Stimulated activated CD4-positive, alpha-beta T cell treated with anti-CD3 and anti-CD28 coated beads, TNF-alpha, amount 100 ng/mL, for 1 hour (primary cell): Measurements from ENCODE around the gene LAMP1.
"Not testable (repeated sequence)": the region's sequence is repeated elsewhere in the genome, so short reads cannot be mapped to it uniquely, and the experiment has no call there.

Source experiments
- DNase-seq, 3 donors: peaks; one replicate each; pipeline ENCODE4 v3.0.0-alpha.2; 2020; ENCODE audit warnings: low read depth in 3 of 3, low spot score in 1 of 3

The LAMP1 gene

GRCh38 chr13:113354831-113355610, 58.0 kb downstream of the LAMP1 start:
- DNase-seq: no peak

- DNase-seq: no peak
Measured at GRCh38 chr13:113355621-113356020, 58.6 kb downstream of the LAMP1 start.

GRCh38 chr13:113356596-113356995, 59.6 kb downstream of the LAMP1 start:
- DNase-seq: no peak

- no peak for DNase-seq
Measured at GRCh38 chr13:113357529-113357928, 60.5 kb downstream of the LAMP1 start.

GRCh38 chr13:113358653-113359190, 61.7 kb downstream of the LAMP1 start:
- DNase-seq: no peak

DNA sequence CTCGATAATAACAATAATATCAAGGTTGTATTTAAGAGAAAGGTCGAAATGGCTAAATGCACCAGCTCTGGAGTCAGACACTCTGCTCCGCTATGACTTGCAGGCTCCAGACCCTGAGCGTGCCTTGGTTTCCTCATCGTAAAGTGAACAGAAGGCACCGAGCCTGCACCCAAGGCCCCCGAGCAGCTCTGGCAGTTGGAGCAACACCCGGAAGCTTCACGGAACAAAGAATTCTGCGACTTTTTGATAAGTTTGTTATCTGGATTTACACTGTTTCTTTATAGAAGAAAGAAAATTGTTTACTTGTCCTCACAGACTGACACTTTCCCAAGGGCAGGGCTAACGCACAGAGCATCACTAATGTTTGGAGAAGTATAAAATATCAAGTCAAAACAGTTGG, 62.5 kb downstream of the LAMP1 start:
- no peak for DNase-seq

DNA sequence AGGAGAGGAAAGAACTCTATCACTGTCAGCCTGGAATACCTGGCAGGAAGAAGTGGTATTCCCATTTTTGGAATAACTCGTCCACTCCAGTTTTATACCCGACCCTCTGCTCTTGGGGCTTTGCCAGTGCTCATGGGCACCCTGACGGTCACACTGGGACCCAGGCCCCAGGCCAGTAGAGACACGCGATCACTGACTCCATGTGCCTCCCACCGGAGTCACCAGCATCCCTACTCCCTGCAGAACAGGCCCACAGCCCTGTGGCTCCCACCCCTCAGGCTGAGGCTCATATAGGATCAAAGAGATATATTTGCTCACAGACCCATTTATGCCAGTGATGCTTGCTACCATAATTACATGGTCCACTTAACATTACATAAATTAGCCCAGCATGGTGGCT, 63.4 kb downstream of the LAMP1 start:
- no peak for DNase-seq

DNA sequence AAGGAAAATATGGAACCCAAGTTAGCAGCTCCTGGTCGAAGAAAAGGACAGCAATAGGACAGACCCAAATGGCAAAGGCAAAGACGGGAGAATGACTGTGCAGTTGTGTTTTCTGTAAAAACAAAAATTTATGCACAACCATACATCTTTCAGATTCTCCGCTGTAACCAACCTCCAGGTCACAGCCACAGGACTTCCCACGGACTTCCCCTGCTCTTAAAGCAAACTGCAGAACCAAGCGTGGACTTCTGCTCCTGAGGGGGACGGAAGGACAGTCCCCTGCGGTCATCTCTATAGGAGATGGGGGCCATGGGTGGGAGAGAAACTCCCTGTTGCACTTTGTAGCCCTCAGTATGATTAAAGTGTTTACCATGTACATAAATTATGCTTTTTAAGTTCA, 64.4 kb downstream of the LAMP1 start:
- no peak for DNase-seq

DNA sequence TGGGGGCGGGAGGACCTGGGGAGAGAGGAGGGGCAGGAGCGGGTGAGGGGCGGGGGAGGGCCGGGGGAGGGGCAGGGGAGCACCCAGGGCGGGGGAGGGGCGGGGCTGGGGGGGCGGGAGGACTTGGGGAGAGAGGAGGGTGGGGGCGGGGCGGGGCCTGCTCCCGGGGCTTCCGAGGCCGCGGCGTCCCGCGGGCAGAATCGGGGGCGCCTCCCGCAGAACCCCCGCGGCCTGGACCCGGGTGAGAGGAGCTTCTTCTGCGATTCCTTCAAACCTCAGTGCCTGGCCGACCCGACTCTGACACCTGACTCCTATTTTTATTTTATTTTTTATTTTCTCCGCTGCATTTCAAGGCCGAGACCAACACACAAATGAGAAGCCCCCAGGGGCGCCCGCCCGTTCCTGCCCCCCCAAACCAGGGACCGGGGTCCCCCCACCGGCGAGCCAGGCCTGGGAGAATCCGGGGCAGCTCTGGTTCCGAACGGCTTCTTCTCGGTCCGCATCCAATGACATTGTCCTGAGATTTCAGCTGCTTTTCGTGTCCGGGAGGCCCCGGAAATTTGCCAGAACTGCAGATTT, 67.4 kb downstream of the LAMP1 start:
- DNase-seq: no peak

DNA sequence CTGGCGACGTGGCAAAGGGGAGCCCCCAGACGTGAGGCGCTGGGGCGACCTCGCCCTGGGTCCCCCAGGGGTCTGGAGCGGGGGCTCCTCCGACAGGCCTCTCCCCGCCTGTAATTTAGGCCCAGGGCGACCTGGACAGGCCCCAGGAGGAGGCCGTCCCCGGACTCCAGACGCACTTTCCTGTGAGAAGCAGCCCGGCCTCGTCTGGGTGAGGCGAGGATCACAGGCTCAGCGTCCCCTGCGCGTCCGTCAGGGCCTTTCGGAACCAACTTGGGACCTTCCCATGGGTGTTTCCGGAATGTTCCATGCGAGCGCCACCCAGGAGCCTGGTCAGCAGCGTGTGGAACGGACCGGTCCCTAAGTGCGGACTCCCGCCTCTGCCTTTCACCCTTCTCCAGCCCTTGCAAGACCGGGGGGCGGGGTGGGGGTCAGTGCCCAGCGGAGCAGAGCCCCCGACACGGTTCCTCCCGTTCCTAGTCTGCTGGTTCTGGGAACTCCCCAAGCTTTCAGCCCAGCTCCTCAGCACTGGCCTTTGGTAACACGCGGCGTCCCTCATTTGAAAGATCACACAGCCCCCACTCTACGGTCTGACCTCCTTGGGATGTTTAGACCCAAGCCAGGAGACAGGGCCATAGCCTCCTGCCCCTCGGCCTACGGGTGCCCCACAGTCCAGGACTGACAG, 68.0 kb downstream of the LAMP1 start:
- DNase-seq: no peak

GRCh38 chr13:113365583-113365970, 68.5 kb downstream of the LAMP1 start:
- DNase-seq: no peak

- DNase-seq: no peak
Measured at GRCh38 chr13:113365971-113366588, 69.0 kb downstream of the LAMP1 start.

GRCh38 chr13:113367020-113367560, 70.1 kb downstream of the LAMP1 start:
- no peak for DNase-seq

- DNase-seq: no peak
Measured at GRCh38 chr13:113367771-113368170, 70.7 kb downstream of the LAMP1 start.

GRCh38 chr13:113368353-113368752, 71.3 kb downstream of the LAMP1 start:
- not testable (repeated sequence) for DNase-seq

DNA sequence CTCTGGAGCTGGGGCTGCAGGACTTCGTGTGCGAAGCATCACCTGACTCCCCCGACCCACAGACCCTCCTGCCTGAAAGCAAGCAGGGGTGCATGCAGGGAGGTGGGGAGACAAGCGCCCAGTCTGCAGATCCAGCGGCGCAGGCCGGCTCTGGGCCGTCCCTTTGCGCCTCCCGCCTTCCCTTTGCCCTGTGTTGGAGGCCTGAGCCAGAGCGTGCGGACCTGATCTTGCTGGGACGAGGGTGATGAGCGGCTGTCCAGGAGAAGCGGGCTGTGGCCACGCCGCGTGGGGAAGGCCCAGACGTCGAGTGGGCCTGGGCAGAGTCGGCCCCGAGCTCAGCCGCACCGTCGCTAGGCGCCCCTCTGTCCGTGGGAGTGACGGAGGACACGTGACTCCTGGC, 72.2 kb downstream of the LAMP1 start:
- DNase-seq: no peak

DNA sequence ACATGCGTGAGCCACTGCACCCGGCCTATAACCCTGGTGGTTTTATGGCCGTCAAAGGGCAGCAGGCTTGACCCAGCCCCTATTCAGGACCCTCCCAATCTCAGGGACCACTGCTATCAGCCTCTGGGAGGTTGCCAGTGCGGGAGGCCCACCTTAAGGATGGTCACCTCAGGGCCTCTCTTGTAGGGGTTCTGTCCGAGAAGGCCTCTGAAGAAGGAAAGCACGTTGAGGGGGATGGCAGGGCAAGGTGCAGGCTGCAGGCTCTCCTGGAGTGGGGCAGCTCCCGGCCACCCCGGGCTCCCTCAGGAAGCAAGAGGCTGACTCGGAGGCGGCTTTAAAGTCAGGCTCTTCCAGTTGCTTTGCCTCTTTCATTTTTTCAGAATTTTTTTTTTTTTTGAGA, 72.8 kb downstream of the LAMP1 start:
- DNase-seq: no peak

DNA sequence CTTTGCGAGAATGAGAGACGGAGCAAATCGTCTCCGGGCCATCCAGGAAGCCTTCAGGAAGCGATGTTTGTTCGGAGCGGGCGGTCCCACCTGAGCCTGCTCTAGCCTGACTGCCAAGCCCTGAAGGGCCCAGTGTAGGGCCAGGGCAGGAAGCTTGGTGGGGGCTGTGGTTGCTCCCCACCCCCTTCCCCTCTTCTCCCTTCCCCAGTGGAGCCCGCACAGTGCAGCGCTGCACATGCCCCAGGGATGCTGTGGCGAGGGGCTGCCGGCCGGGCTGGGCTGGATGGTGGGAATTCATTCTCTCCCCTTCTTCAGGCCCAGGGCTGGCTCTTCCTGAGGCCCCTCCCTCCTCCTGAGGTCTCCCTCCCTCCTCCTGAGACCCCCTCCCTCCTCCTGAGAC, 74.0 kb downstream of the LAMP1 start:
- no peak for DNase-seq

- not testable (repeated sequence) for DNase-seq
Measured at GRCh38 chr13:113371701-113372100, 74.7 kb downstream of the LAMP1 start.
